Keratinocyte (primary cell): Measurements from ENCODE around the gene TAF4. TPM values are rescaled to one million over a fixed set of nuclear protein-coding genes. Genes with fewer than 3 reads are reported as not detected.

Source experiments
- DNase-seq: peaks from one replicate; pipeline ENCODE4 v3.0.0-alpha.2; 2011; ENCODE audit warnings: low read depth, missing footprints, low spot score
- FAIRE-seq: peaks from 2 replicates; lab custom pipeline; 2011; peaks lifted over from hg19 to GRCh38; lab: Jason Lieb, UNC
- H2AFZ ChIP-seq: 2 replicates; pipeline ENCODE4 v1.6.0; 2012; ENCODE audit warnings: low read length, control low read depth, inconsistent platforms; ENCODE audit not compliant: control insufficient read depth
- H3K27ac ChIP-seq: 2 replicates; pipeline ENCODE4 v1.5.1; 2011; ENCODE audit warnings: low read length; ENCODE audit not compliant: control insufficient read depth, insufficient read depth
- H3K27me3 ChIP-seq: 3 replicates; pipeline ENCODE4 v1.6.0; 2011; ENCODE audit warnings: low read length; ENCODE audit not compliant: control insufficient read depth, insufficient read depth; ENCODE audit errors: extremely low read depth
- H3K36me3 ChIP-seq, 2 experiments: 2 replicates in 1 of 2; 3 replicates in 1 of 2; pipeline ENCODE4 v1.5.1; 2011; ENCODE audit warnings: low read length in 2 of 2, mild to moderate bottlenecking in 1 of 2; ENCODE audit not compliant: control insufficient read depth in 2 of 2, insufficient read depth in 2 of 2; ENCODE audit errors: extremely low read depth in 1 of 2
- H3K4me1 ChIP-seq: 3 replicates; pipeline ENCODE4 v1.5.1; 2011; ENCODE audit warnings: low read length; ENCODE audit not compliant: control insufficient read depth, insufficient read depth; ENCODE audit errors: extremely low read depth
- H3K4me2 ChIP-seq: 3 replicates; pipeline ENCODE4 v1.6.0; 2011; ENCODE audit warnings: low read depth, low read length; ENCODE audit not compliant: control insufficient read depth, insufficient read depth; ENCODE audit errors: extremely low read depth
- H3K4me3 ChIP-seq, 3 experiments: fragments of 200-600 bp in 1 of 3; sonication (generic) in 1 of 3; 2 replicates in 2 of 3; 3 replicates in 1 of 3; pipeline ENCODE4 v1.5.1; 2011 to 2016; ENCODE audit warnings: low read length in 3 of 3, mild to moderate bottlenecking in 3 of 3, control low read depth in 2 of 3, inconsistent platforms in 1 of 3, low read depth in 1 of 3, mixed read lengths in 1 of 3, mixed run types in 1 of 3, moderate library complexity in 1 of 3; ENCODE audit not compliant: control insufficient read depth in 2 of 3, insufficient read depth in 2 of 3; ENCODE audit errors: extremely low read depth in 1 of 3
- H3K79me2 ChIP-seq: 2 replicates; pipeline ENCODE4 v1.6.0; 2012; ENCODE audit warnings: low read length; ENCODE audit not compliant: control insufficient read depth, insufficient read depth
- H3K9ac ChIP-seq: 3 replicates; pipeline ENCODE4 v1.6.0; 2011; ENCODE audit warnings: low read length; ENCODE audit not compliant: control insufficient read depth, insufficient read depth; ENCODE audit errors: extremely low read depth
- H3K9me1 ChIP-seq: 3 replicates; pipeline ENCODE4 v1.6.0; 2011; ENCODE audit warnings: low read length; ENCODE audit not compliant: control insufficient read depth, insufficient read depth; ENCODE audit errors: extremely low read depth
- H3K9me3 ChIP-seq: 2 replicates; pipeline ENCODE4 v1.5.1; 2012; ENCODE audit warnings: low read depth, low read length; ENCODE audit not compliant: control insufficient read depth
- H4K20me1 ChIP-seq: 3 replicates; pipeline ENCODE4 v1.6.0; 2011; ENCODE audit warnings: low read length; ENCODE audit not compliant: control insufficient read depth, insufficient read depth; ENCODE audit errors: extremely low read depth
- EZH2 ChIP-seq: IDR thresholded peaks from one replicate; pipeline ENCODE4 v1.6.1; 2012; ENCODE audit warnings: inconsistent platforms, mild to moderate bottlenecking, low read length, moderate library complexity
- dilution Hi-C: fragments of 300-500 bp; cut with MboI; formaldehyde crosslinking; loops from one replicate; pipeline ENCODE4 v1.7.0; 2020; ENCODE audit warnings: low sequenced_read_pairs; ENCODE audit not compliant: extremely low pct_ligation_motif_present
- polyA plus RNA-seq, 5 experiments: library from polyadenylated mRNA; depleted of rRNA in 3 of 5; stranded (reverse) in 3 of 5; stranded (forward) in 1 of 5; unstranded in 1 of 5; fragments of >200 nt; gene quantifications; 1 replicate in 1 of 5; 2 replicates in 3 of 5; 3 replicates in 1 of 5; pipeline versions ENCODE4 v1.2.1 to v1.2.3, GENCODE V29; 2011 to 2012; ENCODE audit warnings: missing spikeins in 2 of 5, low read depth in 1 of 5, low replicate concordance in 1 of 5
- TF ChIP-seq, protein P1 (sequence below), 3 experiments: IDR thresholded peaks in 1 of 3; conservative IDR thresholded peaks in 1 of 3; optimal IDR thresholded peaks in 1 of 3; 2 replicates in 2 of 3; 3 replicates in 1 of 3; pipeline versions ENCODE3 to v1.5.1; 2011; ENCODE audit warnings: low read length in 3 of 3, mild to moderate bottlenecking in 3 of 3, moderate library complexity in 2 of 3, control low read depth in 1 of 3, inconsistent platforms in 1 of 3; ENCODE audit not compliant: insufficient read depth in 2 of 3; ENCODE audit errors: extremely low read depth in 1 of 3

The TAF4 gene
- polyA plus RNA-seq, 1 donor (not counting 4 experiments of a cell fraction or from before 2014, with no cell fraction given) = 3.3 TPM

DNA sequence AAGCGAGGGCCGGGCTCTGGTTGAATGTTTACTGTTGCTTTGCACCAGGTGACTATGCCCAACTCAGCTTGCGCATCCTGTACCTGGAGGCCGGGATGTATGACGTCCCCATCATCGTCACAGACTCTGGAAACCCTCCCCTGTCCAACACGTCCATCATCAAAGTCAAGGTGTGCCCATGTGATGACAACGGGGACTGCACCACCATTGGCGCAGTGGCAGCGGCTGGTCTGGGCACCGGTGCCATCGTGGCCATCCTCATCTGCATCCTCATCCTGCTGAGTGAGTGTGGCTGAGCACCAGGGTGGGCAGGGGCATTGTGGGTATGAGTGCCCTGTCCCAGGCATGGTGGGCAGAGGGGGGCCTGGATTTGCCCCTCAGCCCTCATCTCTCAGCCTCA lies 136.1 kb downstream of the TAF4 start:
- H3K27ac ChIP-seq = no peak overlapping the region
- TF ChIP-seq, protein P1, sequence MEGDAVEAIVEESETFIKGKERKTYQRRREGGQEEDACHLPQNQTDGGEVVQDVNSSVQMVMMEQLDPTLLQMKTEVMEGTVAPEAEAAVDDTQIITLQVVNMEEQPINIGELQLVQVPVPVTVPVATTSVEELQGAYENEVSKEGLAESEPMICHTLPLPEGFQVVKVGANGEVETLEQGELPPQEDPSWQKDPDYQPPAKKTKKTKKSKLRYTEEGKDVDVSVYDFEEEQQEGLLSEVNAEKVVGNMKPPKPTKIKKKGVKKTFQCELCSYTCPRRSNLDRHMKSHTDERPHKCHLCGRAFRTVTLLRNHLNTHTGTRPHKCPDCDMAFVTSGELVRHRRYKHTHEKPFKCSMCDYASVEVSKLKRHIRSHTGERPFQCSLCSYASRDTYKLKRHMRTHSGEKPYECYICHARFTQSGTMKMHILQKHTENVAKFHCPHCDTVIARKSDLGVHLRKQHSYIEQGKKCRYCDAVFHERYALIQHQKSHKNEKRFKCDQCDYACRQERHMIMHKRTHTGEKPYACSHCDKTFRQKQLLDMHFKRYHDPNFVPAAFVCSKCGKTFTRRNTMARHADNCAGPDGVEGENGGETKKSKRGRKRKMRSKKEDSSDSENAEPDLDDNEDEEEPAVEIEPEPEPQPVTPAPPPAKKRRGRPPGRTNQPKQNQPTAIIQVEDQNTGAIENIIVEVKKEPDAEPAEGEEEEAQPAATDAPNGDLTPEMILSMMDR (optimal IDR thresholded peaks at IDR 0.05 in 1 of 3, IDR thresholded peaks at IDR 0.05 in 1 of 3, conservative IDR thresholded peaks at IDR 0.05 in 1 of 3; ENCODE audit: extremely low read depth in 1 of 3, insufficient read depth in 2 of 3, low read length in 3 of 3) = no peak
- no peak for TF ChIP-seq EZH2
- dilution Hi-C loops = no loop called here
- no peaks in the 10 kb centered on the region for H3K79me2 ChIP-seq
- no peak for FAIRE-seq
- DNase-seq = no peak
- H3K4me3 ChIP-seq = no peak overlapping the region
- H3K9me3 ChIP-seq = no peaks in the 10 kb centered on the region
- no peaks in the 10 kb centered on the region for H3K4me1 ChIP-seq
- H3K9me1 ChIP-seq = no peaks in the 10 kb centered on the region
- no peak overlapping the region for H2AFZ ChIP-seq
- H3K27me3 ChIP-seq = no peaks in the 10 kb centered on the region
- H4K20me1 ChIP-seq = no peaks in the 10 kb centered on the region
- H3K36me3 ChIP-seq = no peaks in the 10 kb centered on the region
- H3K9ac ChIP-seq = no peak overlapping the region
- no peak overlapping the region for H3K4me2 ChIP-seq

DNA sequence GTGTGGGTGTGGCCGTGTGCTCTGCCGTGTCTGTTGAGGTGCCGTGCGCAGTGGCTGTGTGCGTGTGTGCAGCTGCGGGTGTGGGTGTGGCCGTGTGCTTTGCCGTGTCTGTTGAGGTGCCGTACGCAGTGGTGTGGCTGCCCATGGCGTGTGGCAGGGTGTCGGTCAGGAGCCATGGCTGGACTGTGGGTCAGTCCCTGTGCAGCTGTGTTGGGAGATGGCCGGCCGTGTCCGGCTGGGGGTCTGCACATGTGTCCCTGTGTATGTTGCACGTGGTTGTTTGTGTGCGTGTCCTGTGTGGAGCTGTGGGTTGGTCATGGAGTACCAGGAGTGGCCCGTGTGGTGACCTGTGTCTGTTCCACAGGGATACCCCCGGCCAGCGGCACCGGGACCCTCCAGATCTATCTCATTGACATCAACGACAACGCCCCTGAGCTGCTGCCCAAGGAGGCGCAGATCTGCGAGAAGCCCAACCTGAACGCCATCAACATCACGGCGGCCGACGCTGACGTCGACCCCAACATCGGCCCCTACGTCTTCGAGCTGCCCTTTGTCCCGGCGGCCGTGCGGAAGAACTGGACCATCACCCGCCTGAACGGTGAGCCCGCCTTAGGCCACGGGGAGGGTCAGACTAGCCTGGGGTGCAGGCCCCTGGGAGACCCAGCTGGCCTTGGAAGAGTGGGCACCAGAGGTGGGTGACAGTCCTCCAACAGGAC lies 137.7 kb downstream of the TAF4 start:
- Histone ChIP-seq H3K9me1 (no peaks in the 10 kb centered on the region), H2AFZ (no peak overlapping the region), H3K36me3 (no peaks in the 10 kb centered on the region), H3K79me2 (no peaks in the 10 kb centered on the region), H3K4me1 (no peaks in the 10 kb centered on the region), H3K27me3 (no peaks in the 10 kb centered on the region), H3K9me3 (no peaks in the 10 kb centered on the region), H3K9ac (no peak overlapping the region), H3K4me3 (no peak overlapping the region), H4K20me1 (no peaks in the 10 kb centered on the region), H3K4me2 (no peak overlapping the region), H3K27ac (no peak overlapping the region)
- DNase-seq = no peak
- FAIRE-seq = no peak
- dilution Hi-C loops = no loop called here
- no peak for TF ChIP-seq EZH2
- TF ChIP-seq, protein P1 (optimal IDR thresholded peaks at IDR 0.05 in 1 of 3, IDR thresholded peaks at IDR 0.05 in 1 of 3, conservative IDR thresholded peaks at IDR 0.05 in 1 of 3; ENCODE audit: extremely low read depth in 1 of 3, insufficient read depth in 2 of 3, low read length in 3 of 3) = no peak
